Breast epithelium (tissue), 3 donors: ENCODE data around the gene NUP37.

Experiments used
- CTCF ChIP-seq, 3 donors: fragments of 450-650 bp; IDR thresholded peaks; one replicate each; pipeline ENCODE4 v1.5.1; 2016 to 2017; ENCODE audit warnings: antibody characterized with exemption in 3 of 3, mild to moderate bottlenecking in 3 of 3, moderate library complexity in 3 of 3
- POLR2A ChIP-seq: fragments of 450-650 bp; IDR thresholded peaks from one replicate; pipeline ENCODE4 v1.6.1; 2016; ENCODE audit warnings: antibody characterized with exemption, mild to moderate bottlenecking, moderate library complexity
- POLR2AphosphoS5 ChIP-seq, 3 donors: sonication (generic); formaldehyde crosslinking; IDR thresholded peaks; one replicate each; pipeline ENCODE4 v1.6.1; 2017; ENCODE audit warnings: antibody characterized with exemption in 3 of 3

- TF ChIP-seq CTCF (IDR thresholded peaks at IDR 0.05) (no peak), POLR2AphosphoS5 (IDR thresholded peaks at IDR 0.05) (no peak), POLR2A (no peak)
Observed at GRCh38 chr12:102120564-102120873, 605 bp upstream of the NUP37 start.
